ENCODE results near the gene AIFM2. TPM values are rescaled to one million over a fixed set of nuclear protein-coding genes. Genes with fewer than 3 reads are reported as not detected.
"Not testable (repeated sequence)": the region's sequence is repeated elsewhere in the genome, so short reads cannot be mapped to it uniquely, and the experiment has no call there.

Gene AIFM2
- total RNA-seq, 1 donor from 2014 or later: 14.1 TPM

- DNase-seq (ENCODE audit: low spot score); intact Hi-C loops (cut with DNase I); ATAC-seq: not testable (repeated sequence)
Measured at GRCh38 chr10:70101068-70101562, 31.5 kb downstream of the AIFM2 start.

DNA sequence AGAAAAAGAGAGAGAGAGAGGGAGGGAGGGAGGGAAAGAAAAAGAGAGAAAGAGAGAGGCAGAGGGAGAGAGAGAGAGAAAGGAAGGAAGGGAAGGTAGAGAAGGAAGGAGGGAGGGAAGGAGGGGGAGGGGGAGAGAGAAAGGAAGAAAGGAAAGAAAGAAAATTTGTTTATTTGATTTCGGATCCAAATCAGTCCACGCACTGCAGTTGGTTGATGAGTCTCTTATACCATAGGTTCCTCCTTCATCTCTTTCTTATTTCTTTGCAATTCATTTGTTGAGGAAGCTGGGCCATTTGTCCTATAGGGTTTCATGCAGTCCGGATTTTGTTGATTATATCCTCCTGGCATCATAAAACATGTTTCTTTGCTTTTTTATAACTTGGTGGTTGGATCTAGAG is 34.4 kb downstream of the AIFM2 start:
- DNase-seq (ENCODE audit: low spot score): no peak
- ATAC-seq: no peak
- intact Hi-C loops (cut with DNase I): no loop called here

DNA sequence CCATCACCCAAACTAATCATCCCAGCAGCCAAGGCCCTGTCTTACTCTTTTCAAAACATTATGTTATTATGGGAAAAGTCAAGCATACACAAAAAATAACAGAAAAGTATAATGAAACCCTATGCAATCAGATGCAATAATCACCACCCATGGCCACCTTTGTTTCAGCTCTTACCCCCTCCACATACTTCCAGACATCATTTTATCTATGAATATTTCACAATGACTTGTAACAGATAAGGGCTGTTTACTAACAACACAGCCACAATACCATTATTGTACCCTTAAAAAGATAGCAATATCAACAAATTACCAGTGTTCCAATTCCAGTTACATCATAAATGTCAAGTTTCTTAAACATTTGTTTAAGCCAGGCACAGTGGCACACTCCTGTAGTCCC is 35.2 kb downstream of the AIFM2 start:
- intact Hi-C loops (cut with DNase I): no loop called here
- DNase-seq (ENCODE audit: low spot score) (no peak), ATAC-seq (no peak)

- intact Hi-C loops (cut with DNase I): no loop called here
- DNase-seq (ENCODE audit: low spot score): no peak
- no peak for ATAC-seq
Measured at GRCh38 chr10:70096705-70097420, 35.8 kb downstream of the AIFM2 start.

GRCh38 chr10:70096016-70096704 is 36.5 kb downstream of the AIFM2 start:
- intact Hi-C loops (cut with DNase I): no loop called here
- DNase-seq (ENCODE audit: low spot score): no peak
- no peak for ATAC-seq

GRCh38 chr10:70094250-70094649 is 38.4 kb downstream of the AIFM2 start:
- ATAC-seq (no peak), DNase-seq (ENCODE audit: low spot score) (no peak)
- intact Hi-C loops (cut with DNase I): no loop called here

- intact Hi-C loops (cut with DNase I): no loop called here
- DNase-seq (ENCODE audit: low spot score): no peak
- ATAC-seq: no peak
Measured at GRCh38 chr10:70093335-70093944, 39.2 kb downstream of the AIFM2 start.

- no peak for ATAC-seq
- intact Hi-C loops (cut with DNase I): no loop called here
- DNase-seq (ENCODE audit: low spot score): no peak
Measured at GRCh38 chr10:70092389-70092718, 40.3 kb downstream of the AIFM2 start.

GRCh38 chr10:70090951-70091350 is 41.7 kb downstream of the AIFM2 start:
- ATAC-seq (no peak), DNase-seq (ENCODE audit: low spot score) (no peak)
- intact Hi-C loops (cut with DNase I): no loop called here

- intact Hi-C loops (cut with DNase I): no loop called here
- DNase-seq (ENCODE audit: low spot score) (no peak), ATAC-seq (no peak)
Measured at GRCh38 chr10:70090013-70090412, 42.6 kb downstream of the AIFM2 start.

GRCh38 chr10:70088308-70088698 is 44.3 kb downstream of the AIFM2 start:
- ATAC-seq: no peak
- DNase-seq (ENCODE audit: low spot score): no peak
- intact Hi-C loops (cut with DNase I): no loop called here

GRCh38 chr10:70087616-70088307 is 44.9 kb downstream of the AIFM2 start:
- ATAC-seq (no peak), DNase-seq (ENCODE audit: low spot score) (no peak)
- intact Hi-C loops (cut with DNase I): no loop called here

DNA sequence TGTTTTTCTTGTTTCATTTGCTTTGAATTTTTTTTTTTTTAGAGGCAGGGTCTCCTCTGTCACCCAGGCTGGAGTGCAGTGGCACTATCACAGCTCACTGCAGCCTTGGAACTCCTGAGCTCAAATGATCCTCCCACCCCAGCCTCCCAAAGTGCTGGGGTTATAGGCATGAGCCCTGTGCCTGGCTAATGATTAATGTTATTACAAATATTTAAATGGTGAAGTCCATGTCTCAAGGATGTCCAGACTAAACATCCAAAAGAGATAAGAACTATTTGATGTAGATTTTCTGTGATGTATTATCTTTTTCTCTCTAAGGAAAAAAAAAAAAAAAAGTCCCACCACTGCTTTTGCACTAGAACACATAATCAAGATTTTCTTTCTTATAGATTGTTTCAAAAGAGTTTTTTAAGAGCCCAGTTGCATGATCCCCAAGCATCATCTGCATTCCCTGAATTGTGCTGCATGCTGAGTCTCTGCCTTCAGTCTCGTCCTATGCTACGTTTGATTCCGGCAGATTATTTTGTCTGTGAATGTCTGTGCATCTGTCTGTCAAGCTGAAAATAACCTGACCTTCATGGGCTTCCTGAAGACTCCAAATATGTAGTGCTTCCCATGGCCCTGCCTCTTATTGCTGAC is 46.5 kb downstream of the AIFM2 start:
- no peak for ATAC-seq
- intact Hi-C loops (cut with DNase I): no loop called here

GRCh38 chr10:70084189-70084588 is 48.4 kb downstream of the AIFM2 start:
- DNase-seq (ENCODE audit: low spot score) (no peak), ATAC-seq (no peak)
- intact Hi-C loops (cut with DNase I): no loop called here

More for the DNA sequence above, 46.5 kb downstream of the AIFM2 start:
- no peak for DNase-seq (ENCODE audit: low spot score)

GRCh38 chr10:70080789-70081188 is 51.8 kb downstream of the AIFM2 start:
- ATAC-seq; DNase-seq (ENCODE audit: low spot score); intact Hi-C loops (cut with DNase I): not testable (repeated sequence)

GRCh38 chr10:70078937-70079336 is 53.7 kb downstream of the AIFM2 start:
- intact Hi-C loops (cut with DNase I): no loop called here
- DNase-seq (ENCODE audit: low spot score) (no peak), ATAC-seq (no peak)

GRCh38 chr10:70078329-70078728 is 54.3 kb downstream of the AIFM2 start:
- no peak for DNase-seq (ENCODE audit: low spot score)
- no peak for ATAC-seq
- intact Hi-C loops (cut with DNase I): no loop called here

- no peak for ATAC-seq
- intact Hi-C loops (cut with DNase I): no loop called here
Measured at GRCh38 chr10:70074971-70075370, 57.7 kb downstream of the AIFM2 start.

DNA sequence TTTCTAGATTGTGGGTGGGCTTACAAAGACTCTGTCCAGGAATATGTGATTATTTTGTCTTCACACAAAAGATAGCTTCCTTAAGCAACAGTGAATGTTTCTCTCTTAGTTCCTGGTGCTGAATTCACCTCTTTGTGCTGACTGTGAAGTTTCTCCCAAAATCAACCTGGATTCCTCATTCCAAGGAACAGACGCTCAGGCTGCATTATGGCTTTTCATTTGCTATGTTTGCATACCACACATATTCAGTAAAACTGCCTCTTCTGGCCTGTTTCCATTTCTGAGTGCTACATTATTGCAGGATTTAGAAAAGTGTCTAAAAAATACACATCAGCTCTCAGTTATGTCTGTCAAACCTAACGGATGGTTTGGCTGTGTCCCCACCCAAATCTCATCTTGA is 58.5 kb downstream of the AIFM2 start:
- ATAC-seq (no peak), DNase-seq (ENCODE audit: low spot score) (no peak)
- intact Hi-C loops (cut with DNase I): no loop called here

More at GRCh38 chr10:70074971-70075370, 57.7 kb downstream of the AIFM2 start:
- no peak for DNase-seq (ENCODE audit: low spot score)

Measured in sciatic nerve (tissue), 2 donors.